GM12801 (cell line): Measurements from ENCODE around the gene C2orf68.

ENCODE experiments used
- TF ChIP-seq, protein P1 (sequence below): IDR thresholded peaks from one replicate; pipeline ENCODE4 v1.5.1; 2011; ENCODE audit warnings: control low read depth; ENCODE audit not compliant: insufficient read length; ENCODE audit errors: extremely low read depth

C2orf68 gene

DNA sequence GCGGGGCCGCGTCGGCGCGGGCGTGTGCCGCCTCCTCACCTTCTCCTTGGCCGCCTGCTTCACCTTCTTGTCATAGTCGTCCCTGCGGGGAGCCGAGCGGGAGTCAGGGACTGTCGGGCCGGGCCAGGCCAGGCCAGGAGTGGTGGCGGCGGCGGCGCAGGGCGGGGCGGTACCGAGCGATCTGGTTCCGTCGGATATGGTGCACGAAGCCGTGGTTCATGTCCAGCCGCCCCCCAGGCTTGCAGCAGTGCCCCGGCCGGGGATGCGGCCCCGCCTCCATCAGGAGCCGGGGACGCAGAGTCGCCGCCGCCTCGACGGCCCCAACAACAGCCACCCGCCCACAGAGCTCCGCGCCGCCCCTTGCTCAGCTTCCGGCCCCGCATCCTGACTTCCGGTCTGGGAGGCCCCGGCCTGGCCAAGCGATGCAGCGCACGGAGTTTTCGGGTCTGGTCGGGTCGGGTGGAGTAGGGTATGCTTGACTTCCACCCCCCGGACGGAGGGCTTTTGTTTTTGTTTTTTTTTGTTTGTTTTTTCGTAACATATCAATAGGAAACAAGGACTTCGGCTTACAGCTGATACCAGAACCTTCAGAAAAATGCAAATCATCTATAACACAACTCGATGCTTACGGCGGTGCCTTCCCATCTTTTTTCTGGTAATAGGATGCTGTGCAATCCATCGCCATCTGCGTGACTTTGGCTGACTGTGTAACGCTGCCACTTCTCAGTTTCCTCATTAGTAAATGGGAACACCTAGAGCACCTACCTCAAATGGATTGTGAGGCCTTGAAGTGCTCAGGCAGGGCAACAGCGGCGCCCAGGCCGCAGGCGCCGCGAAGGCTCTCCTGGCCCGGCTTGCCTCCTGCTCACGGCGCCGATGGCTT, at the start of gene C2orf68:
C2orf68 (minus strand) TSS at position 362 of the 883 bp plus-strand sequence; CDS start at position 280, 82 bp downstream.
- TF ChIP-seq, protein P1, sequence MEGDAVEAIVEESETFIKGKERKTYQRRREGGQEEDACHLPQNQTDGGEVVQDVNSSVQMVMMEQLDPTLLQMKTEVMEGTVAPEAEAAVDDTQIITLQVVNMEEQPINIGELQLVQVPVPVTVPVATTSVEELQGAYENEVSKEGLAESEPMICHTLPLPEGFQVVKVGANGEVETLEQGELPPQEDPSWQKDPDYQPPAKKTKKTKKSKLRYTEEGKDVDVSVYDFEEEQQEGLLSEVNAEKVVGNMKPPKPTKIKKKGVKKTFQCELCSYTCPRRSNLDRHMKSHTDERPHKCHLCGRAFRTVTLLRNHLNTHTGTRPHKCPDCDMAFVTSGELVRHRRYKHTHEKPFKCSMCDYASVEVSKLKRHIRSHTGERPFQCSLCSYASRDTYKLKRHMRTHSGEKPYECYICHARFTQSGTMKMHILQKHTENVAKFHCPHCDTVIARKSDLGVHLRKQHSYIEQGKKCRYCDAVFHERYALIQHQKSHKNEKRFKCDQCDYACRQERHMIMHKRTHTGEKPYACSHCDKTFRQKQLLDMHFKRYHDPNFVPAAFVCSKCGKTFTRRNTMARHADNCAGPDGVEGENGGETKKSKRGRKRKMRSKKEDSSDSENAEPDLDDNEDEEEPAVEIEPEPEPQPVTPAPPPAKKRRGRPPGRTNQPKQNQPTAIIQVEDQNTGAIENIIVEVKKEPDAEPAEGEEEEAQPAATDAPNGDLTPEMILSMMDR, result no peak

GRCh38 chr2:85661139-85661858, 49.4 kb upstream of the C2orf68 start:
- TF ChIP-seq, protein P1, result no peak

DNA sequence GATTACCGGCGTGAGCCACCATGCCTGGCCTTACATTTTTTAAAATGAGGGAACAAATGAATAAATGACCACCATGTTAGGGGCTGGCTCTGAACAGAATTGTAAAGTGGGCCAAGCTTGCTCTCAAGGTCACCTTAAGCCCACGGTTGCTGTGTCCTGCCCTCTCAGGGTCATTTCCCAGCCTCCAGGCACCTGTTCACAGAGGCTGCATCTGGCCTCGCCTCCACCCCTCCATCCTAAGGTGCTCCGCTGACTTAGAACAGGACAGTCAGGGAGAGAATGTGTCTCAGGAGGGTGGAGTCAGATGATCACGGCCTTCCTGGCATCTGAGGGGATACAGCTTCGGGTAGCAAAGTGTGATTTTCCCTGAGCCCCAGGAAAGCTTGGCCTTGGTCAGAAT, 48.9 kb upstream of the C2orf68 start:
- TF ChIP-seq, protein P1, result no peak

DNA sequence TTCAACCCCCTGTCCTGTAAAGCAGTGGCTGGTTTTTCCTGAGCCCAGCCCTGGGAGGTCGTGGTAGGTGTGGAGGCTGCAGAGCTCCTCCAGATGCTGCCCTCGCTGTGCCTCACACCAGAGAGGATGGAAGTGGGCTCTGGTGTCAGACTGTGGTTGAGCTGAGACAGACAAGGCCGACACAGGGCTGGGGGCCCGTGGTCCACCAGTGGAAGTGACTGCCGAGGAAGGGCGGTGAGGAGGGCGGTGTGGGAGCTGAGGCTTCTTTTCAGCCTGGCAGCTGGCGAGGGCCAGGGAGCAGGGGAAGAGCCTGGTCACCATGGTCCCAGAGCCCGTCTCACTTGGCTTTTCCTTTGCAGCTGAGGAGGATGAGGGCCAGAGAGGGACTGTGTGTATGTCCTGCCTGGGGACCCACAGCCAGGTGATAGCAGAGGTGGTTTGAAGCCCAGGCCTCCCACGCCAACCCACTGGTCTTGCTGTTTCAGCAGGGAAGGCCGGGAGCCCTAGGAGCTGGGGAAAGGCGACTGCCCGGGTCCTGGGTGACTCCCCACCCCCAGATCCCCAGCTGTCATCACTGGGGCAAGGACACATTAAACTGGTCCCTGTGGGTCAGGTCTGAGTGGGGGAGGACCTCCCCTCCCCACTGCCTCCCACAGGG, 47.6 kb upstream of the C2orf68 start:
- TF ChIP-seq, protein P1, result no peak

GRCh38 chr2:85656468-85656867, 44.6 kb upstream of the C2orf68 start:
- TF ChIP-seq, protein P1, result no peak

GRCh38 chr2:85655961-85656417, 44.1 kb upstream of the C2orf68 start:
- TF ChIP-seq, protein P1, result no peak

DNA sequence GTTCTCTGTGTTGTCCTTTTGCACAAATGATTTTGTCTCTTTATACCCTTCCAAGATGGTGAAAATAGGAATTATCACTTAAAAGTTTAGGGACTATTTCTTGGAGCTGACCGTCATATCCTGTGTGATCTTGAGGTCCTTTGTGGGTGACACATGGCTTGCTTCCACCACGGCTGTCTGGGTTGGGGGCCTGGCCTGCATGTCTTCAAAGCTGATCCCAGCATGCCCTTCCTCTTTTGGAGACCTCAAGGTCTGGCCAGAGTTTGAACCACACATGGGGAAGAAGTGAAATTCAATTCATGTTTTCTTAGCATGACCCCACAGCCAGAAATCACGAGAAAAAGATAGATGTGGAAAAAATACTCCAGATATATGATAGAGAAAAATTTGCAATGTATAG, 42.1 kb upstream of the C2orf68 start:
- TF ChIP-seq, protein P1, result no peak
